HEK293T (cell line): ENCODE data around the gene CAMK1.
A peak's percentile ranks its signal among the peaks of the same experiment; 100 is the strongest.

Experiments
- CTCF ChIA-PET: fragments of 350-600 bp; formaldehyde crosslinking; extraction: SDS; loops from one replicate; lab custom pipeline; 2021; ENCODE audit warnings: antibody characterized with exemption, inconsistent platforms; lab: Yijun Ruan, JAX
- POLR2A ChIA-PET: fragments of 350-600 bp; formaldehyde crosslinking; extraction: SDS; loops from one replicate; lab custom pipeline; 2020; ENCODE audit warnings: antibody characterized with exemption, inconsistent platforms; lab: Yijun Ruan, JAX
- DNase-seq: peaks from one replicate; pipeline ENCODE4 v3.0.0; 2012; ENCODE audit warnings: mixed read lengths; ENCODE audit errors: extremely low spot score
- ARNT ChIP-seq: fragments of 450-650 bp; IDR thresholded peaks from 2 replicates; pipeline ENCODE4 v1.6.1; 2017; ENCODE audit warnings: mild to moderate bottlenecking
- BHLHE40 ChIP-seq: fragments of 450-650 bp; IDR thresholded peaks from 2 replicates; pipeline ENCODE4 v1.6.1; 2016; ENCODE audit warnings: mild to moderate bottlenecking, moderate library complexity, borderline replicate concordance
- CTBP1 ChIP-seq: fragments of 450-650 bp; IDR thresholded peaks from 2 replicates; pipeline ENCODE4 v1.6.1; 2016; ENCODE audit warnings: borderline replicate concordance
- ELF4 ChIP-seq: fragments of 450-650 bp; IDR thresholded peaks from 2 replicates; pipeline ENCODE4 v1.6.1; 2017; ENCODE audit warnings: antibody characterized with exemption
- FOXA1 ChIP-seq: fragments of 450-650 bp; IDR thresholded peaks from 2 replicates; pipeline ENCODE4 v1.6.1; 2016; ENCODE audit warnings: mild to moderate bottlenecking
- FOXK2 ChIP-seq: fragments of 450-650 bp; IDR thresholded peaks from 2 replicates; pipeline ENCODE4 v1.6.1; 2016; ENCODE audit warnings: mild to moderate bottlenecking
- FOXM1 ChIP-seq: fragments of 450-650 bp; IDR thresholded peaks from 2 replicates; pipeline ENCODE4 v1.6.1; 2017; ENCODE audit warnings: mild to moderate bottlenecking, borderline replicate concordance
- HDGF ChIP-seq: fragments of 450-650 bp; IDR thresholded peaks from 2 replicates; pipeline ENCODE4 v1.6.1; 2017; ENCODE audit warnings: antibody characterized with exemption, borderline replicate concordance
- L3MBTL2 ChIP-seq: fragments of 450-650 bp; conservative IDR thresholded peaks from 2 replicates; pipeline ENCODE4 v1.6.1; 2016; ENCODE audit warnings: mild to moderate bottlenecking
- LEF1 ChIP-seq: fragments of 450-650 bp; IDR thresholded peaks from 2 replicates; pipeline ENCODE4 v1.6.1; 2017; ENCODE audit warnings: mild to moderate bottlenecking, borderline replicate concordance
- NFRKB ChIP-seq: fragments of 450-650 bp; IDR thresholded peaks from 2 replicates; pipeline ENCODE4 v1.6.1; 2016; ENCODE audit warnings: mild to moderate bottlenecking, moderate library complexity
- PKNOX1 ChIP-seq: fragments of 450-650 bp; IDR thresholded peaks from 2 replicates; pipeline ENCODE4 v1.6.1; 2016
- SP1 ChIP-seq: fragments of 450-650 bp; IDR thresholded peaks from 2 replicates; pipeline ENCODE4 v1.6.1; 2017
- SUZ12 ChIP-seq: fragments of 450-650 bp; IDR thresholded peaks from 2 replicates; pipeline ENCODE4 v1.6.1; 2016; ENCODE audit warnings: mild to moderate bottlenecking
- TARDBP ChIP-seq: fragments of 450-650 bp; IDR thresholded peaks from 2 replicates; pipeline ENCODE4 v1.6.1; 2016
- ZNF384 ChIP-seq: fragments of 450-650 bp; IDR thresholded peaks from 2 replicates; pipeline ENCODE4 v1.6.1; 2016

The CAMK1 gene

GRCh38 chr3:9736831-9737230 lies 32.9 kb downstream of the CAMK1 start:
- ChIA-PET CTCF (interaction anchor here (0.8 to 1.3 kb wide), 2 partner anchors 9 to 10 kb away, joined by 3 read pairs; no protein-coding TSS in a partner anchor), POLR2A (interaction anchor here (1.7 kb wide), 1 partner anchor 12 kb away, joined by 11 read pairs; the partner anchor contains the start of gene OGG1)
- no peak for DNase-seq
- TF ChIP-seq HDGF, result no peak
- TF ChIP-seq SUZ12, result no peak
- no peak for TF ChIP-seq PKNOX1
- no peak for TF ChIP-seq BHLHE40
- TF ChIP-seq CTBP1, result no peak
- no peak for TF ChIP-seq NFRKB
- no peak for TF ChIP-seq ZNF384
- TF ChIP-seq FOXM1, result no peak
- no peak for TF ChIP-seq LEF1
- TF ChIP-seq FOXA1, result no peak
- no peak for TF ChIP-seq ELF4
- TF ChIP-seq ARNT, result no peak
- no peak for TF ChIP-seq FOXK2
- no peak for TF ChIP-seq SP1
- no peak for TF ChIP-seq L3MBTL2
- TF ChIP-seq TARDBP, result no peak

- no peak for DNase-seq
- POLR2A ChIA-PET, result interaction anchor here (2.6 kb wide), 1 partner anchor 16 kb away, joined by 35 read pairs; the partner anchor contains the start of gene OGG1
- TF ChIP-seq ELF4 (no peak), LEF1 (no peak), ARNT (no peak), HDGF (no peak), SUZ12 (no peak), SP1 (no peak), FOXM1 (no peak), NFRKB (no peak), TARDBP (no peak), BHLHE40 (no peak), FOXK2 (no peak)
- CTCF ChIA-PET, result interaction anchor here (1.6 kb wide), 1 partner anchor 16 kb away, joined by 3 read pairs; no protein-coding TSS in a partner anchor
Observed at GRCh38 chr3:9732740-9733115, 37.0 kb downstream of the CAMK1 start.

GRCh38 chr3:9732080-9732739 lies 37.5 kb downstream of the CAMK1 start:
- DNase-seq, result peak; percentile 38
- no peak for TF ChIP-seq FOXA1
- TF ChIP-seq CTBP1, result no peak
- TF ChIP-seq FOXK2, result no peak
- TF ChIP-seq ELF4, result no peak
- no peak for TF ChIP-seq HDGF
- TF ChIP-seq ZNF384, result no peak
- TF ChIP-seq SP1, result no peak
- TF ChIP-seq BHLHE40, result no peak
- POLR2A ChIA-PET, result interaction anchor here (2.0 to 2.6 kb wide), 2 partner anchors 17 to 38 kb away, joined by 10 to 35 read pairs; partner anchors contain the start of genes CAMK1 and OGG1
- CTCF ChIA-PET, result interaction anchor here (0.9 to 1.6 kb wide), 2 partner anchors 17 to 18 kb away, joined by 3 read pairs; partner anchors contain the start of gene OGG1

- TF ChIP-seq FOXK2 (no peak), CTBP1 (no peak), HDGF (no peak; the same call in 1 of the 2 replicates), SUZ12 (no peak), PKNOX1 (no peak), L3MBTL2 (peak; percentile 89), LEF1 (peak; percentile 92; the same call in 1 of the 2 replicates), NFRKB (no peak), ELF4 (no peak), ZNF384 (no peak), ARNT (no peak), SP1 (0 out of 2 replicates have a peak, but pooled peaks have one; percentile 8), FOXM1 (peak; percentile 63; the same call in 1 of the 2 replicates), BHLHE40 (no peak), TARDBP (no peak), FOXA1 (no peak)
- CTCF ChIA-PET, result interaction anchor here (0.7 to 0.9 kb wide), 2 partner anchors 18 to 202 kb away, joined by 3 read pairs; partner anchors contain the start of gene OGG1
- DNase-seq, result peak; percentile 100
- POLR2A ChIA-PET, result interaction anchor here (0.5 to 2.6 kb wide), 6 partner anchors 11 to 241 kb away, joined by 3 to 35 read pairs (median 4); partner anchors contain the start of genes CAMK1 and OGG1
Observed at GRCh38 chr3:9731206-9732079, 38.3 kb downstream of the CAMK1 start, which contains the start of gene BRPF1. TSS of gene BRPF1 (plus strand) at chr3:9731735. CDS start at chr3:9734141, 2,406 bp downstream.

GRCh38 chr3:9730657-9731205 lies 39.0 kb downstream of the CAMK1 start:
- DNase-seq, result peak; percentile 80
- TF ChIP-seq SP1, result peak; percentile 62
- TF ChIP-seq SUZ12, result no peak
- TF ChIP-seq BHLHE40, result no peak
- ChIA-PET CTCF (interaction anchor here (0.7 kb wide), 1 partner anchor 201 kb away, joined by 3 read pairs; no protein-coding TSS in a partner anchor), POLR2A (interaction anchor here (0.9 to 2.0 kb wide), 5 partner anchors 10 to 82 kb away, joined by 3 to 10 read pairs (median 4); partner anchors contain the start of genes CAMK1 and OGG1)
